Measurements from ENCODE around the gene MCUB.

MCUB gene

GRCh38 chr4:109729718-109730618, 169.9 kb downstream of the MCUB start, which contains the start of gene PLA2G12A:
PLA2G12A (minus strand) TSS chr4:109730070; CDS start chr4:109729809, 261 bp downstream.
- DNase-seq (ENCODE audit: low spot score) = peak; percentile 71

- no peak for DNase-seq (ENCODE audit: low spot score)
Observed at GRCh38 chr4:109730619-109731545, 170.8 kb downstream of the MCUB start.

- no peak for DNase-seq (ENCODE audit: low spot score)
Observed at GRCh38 chr4:109733728-109734127, 173.7 kb downstream of the MCUB start.

- DNase-seq (ENCODE audit: low spot score) = no peak
Observed at GRCh38 chr4:109735566-109736365, 175.7 kb downstream of the MCUB start.
